Stimulated activated naive CD8-positive, alpha-beta T cell treated with anti-CD3 and anti-CD28 coated beads, Interleukin-15, Interleukin-2, amounts not matched to agents 100 ng/mL and 50 ng/mL, for 24 hours (primary cell): ENCODE measurements around the gene CACNA2D3.

Experiments used
- H3K27ac Mint-ChIP-seq: one replicate; pipeline ENCODE4 v1.8.0; 2021; ENCODE audit warnings: mild to moderate bottlenecking, mixed read lengths
- H3K27me3 Mint-ChIP-seq: one replicate; pipeline ENCODE4 v1.8.0; 2021; ENCODE audit warnings: mixed read lengths
- H3K36me3 Mint-ChIP-seq: one replicate; pipeline ENCODE4 v1.8.0; 2021; ENCODE audit warnings: low read depth, mixed read lengths
- H3K4me1 Mint-ChIP-seq: one replicate; pipeline ENCODE4 v1.8.0; 2021; ENCODE audit warnings: low read depth, mixed read lengths
- H3K4me3 Mint-ChIP-seq: one replicate; pipeline ENCODE4 v1.8.0; 2021; ENCODE audit warnings: mild to moderate bottlenecking, mixed read lengths
- H3K9me3 Mint-ChIP-seq: one replicate; pipeline ENCODE4 v1.8.0; 2021; ENCODE audit warnings: mixed read lengths

CACNA2D3 gene

GRCh38 chr3:54573858-54574257 is 451.5 kb downstream of the CACNA2D3 start:
- Mint-ChIP-seq H3K9me3 (peaks cover 5% of the 10 kb centered on the region), H3K4me3 (no peak overlapping the region), H3K27me3 (no peaks in the 10 kb centered on the region), H3K36me3 (no peaks in the 10 kb centered on the region), H3K4me1 (no peaks in the 10 kb centered on the region), H3K27ac (no peak overlapping the region)

DNA sequence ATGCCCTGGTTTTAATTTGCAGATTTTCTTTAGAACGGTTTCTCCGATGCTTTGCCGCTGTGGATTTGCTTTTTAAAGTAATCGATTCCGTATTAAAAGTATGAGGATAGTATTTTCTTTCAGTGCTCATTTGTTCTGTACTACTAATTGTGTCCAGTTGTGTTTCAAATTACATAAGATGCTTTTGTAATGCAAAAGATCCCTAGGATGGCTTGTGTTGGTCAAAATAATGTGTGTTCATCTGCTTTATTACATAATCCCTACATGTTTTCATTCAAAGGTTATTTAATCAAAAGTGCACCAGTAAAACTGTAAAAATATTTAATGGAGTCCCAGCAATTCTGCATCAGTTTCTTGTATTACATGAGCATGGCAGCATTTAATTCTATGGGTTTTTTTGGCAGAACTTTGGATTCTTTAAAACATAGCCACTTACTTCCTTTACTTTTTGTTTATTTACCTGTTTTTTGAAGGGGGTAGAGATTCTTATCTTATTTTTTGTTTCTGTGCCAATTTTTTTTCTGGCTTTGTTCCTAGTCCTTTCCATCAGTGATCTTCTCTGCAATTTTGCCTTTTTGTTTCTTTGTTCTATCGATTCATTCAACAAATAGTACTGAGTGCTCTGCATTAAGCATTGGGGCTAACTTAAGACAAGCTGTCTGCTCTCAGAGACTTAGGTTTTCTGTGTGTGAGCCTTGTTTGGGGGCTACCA is 452.7 kb downstream of the CACNA2D3 start:
- Mint-ChIP-seq H3K27ac (no peak overlapping the region), H3K4me3 (no peak overlapping the region), H3K4me1 (no peaks in the 10 kb centered on the region), H3K9me3 (peaks cover 5% of the 10 kb centered on the region), H3K27me3 (no peaks in the 10 kb centered on the region), H3K36me3 (no peaks in the 10 kb centered on the region)

DNA sequence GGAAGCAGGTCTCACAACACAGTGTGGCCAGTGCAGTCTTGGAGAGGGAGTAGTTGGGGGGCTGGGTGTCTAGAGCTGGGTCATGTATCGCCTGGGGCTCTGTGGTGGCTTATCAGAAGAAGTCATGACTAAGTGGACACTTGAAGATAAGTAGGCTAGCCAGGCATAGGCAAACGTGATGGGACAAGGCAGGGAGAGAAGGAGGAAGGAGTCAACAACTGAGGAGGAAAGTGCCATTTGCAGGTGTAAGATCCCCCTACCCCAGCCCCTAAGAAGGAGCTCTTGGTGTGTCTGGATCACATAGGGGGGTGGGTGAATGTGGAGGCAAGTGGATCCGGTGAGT is 453.2 kb downstream of the CACNA2D3 start:
- H3K4me1 Mint-ChIP-seq, result no peaks in the 10 kb centered on the region
- peaks cover 5% of the 10 kb centered on the region for H3K9me3 Mint-ChIP-seq
- no peak overlapping the region for H3K4me3 Mint-ChIP-seq
- no peaks in the 10 kb centered on the region for H3K36me3 Mint-ChIP-seq
- no peaks in the 10 kb centered on the region for H3K27me3 Mint-ChIP-seq
- no peak overlapping the region for H3K27ac Mint-ChIP-seq

DNA sequence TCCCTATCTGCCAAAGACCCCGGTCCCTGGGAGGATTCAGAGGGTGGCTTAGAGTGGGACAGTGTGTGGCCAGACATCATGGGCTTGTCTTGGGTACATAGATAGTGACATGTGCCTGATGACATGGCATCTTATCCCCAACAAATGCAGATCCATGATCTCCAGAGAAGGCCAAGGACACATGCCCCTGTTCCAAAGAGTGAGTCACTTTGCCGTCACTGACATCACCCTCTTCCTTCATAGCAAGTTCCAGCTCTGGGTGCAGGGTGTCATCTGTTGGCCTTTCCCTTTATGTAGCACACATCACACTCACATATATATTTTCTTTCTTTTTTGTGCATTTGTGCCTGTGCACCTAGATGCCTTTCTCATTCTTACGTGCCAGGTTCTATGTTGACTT is 455.0 kb downstream of the CACNA2D3 start:
- Mint-ChIP-seq H3K27me3 (no peaks in the 10 kb centered on the region), H3K4me3 (no peak overlapping the region), H3K4me1 (no peaks in the 10 kb centered on the region), H3K9me3 (peaks cover 5% of the 10 kb centered on the region), H3K27ac (no peak overlapping the region), H3K36me3 (no peaks in the 10 kb centered on the region)

GRCh38 chr3:54578417-54578816 is 456.1 kb downstream of the CACNA2D3 start:
- Mint-ChIP-seq H3K9me3 (peaks cover 5% of the 10 kb centered on the region), H3K36me3 (no peaks in the 10 kb centered on the region), H3K27ac (no peak overlapping the region), H3K4me1 (no peaks in the 10 kb centered on the region), H3K4me3 (no peak overlapping the region), H3K27me3 (no peaks in the 10 kb centered on the region)

DNA sequence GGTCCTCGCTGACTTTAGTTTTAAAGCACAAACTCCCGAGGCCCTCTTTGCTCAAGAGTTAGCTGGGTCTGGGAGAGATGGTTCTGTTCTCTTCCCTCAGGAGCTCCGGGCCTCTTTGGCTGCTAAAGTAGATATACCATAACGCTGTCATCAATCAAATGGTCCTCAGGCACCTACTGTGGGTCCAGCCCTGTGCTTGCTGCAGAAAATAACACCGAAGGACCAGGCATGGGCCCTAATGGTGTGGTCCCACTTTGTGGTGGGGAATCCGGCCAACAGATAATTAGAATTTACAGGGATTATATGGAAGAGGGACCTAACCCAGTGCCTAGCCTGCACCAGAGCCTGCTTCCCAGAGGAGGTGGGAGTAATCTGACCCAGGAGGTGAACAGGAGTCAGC is 458.1 kb downstream of the CACNA2D3 start:
- Mint-ChIP-seq H3K4me1 (no peaks in the 10 kb centered on the region), H3K4me3 (no peak overlapping the region), H3K9me3 (peaks cover 9% of the 10 kb centered on the region), H3K27me3 (peaks cover 5% of the 10 kb centered on the region), H3K27ac (no peak overlapping the region), H3K36me3 (no peaks in the 10 kb centered on the region)

DNA sequence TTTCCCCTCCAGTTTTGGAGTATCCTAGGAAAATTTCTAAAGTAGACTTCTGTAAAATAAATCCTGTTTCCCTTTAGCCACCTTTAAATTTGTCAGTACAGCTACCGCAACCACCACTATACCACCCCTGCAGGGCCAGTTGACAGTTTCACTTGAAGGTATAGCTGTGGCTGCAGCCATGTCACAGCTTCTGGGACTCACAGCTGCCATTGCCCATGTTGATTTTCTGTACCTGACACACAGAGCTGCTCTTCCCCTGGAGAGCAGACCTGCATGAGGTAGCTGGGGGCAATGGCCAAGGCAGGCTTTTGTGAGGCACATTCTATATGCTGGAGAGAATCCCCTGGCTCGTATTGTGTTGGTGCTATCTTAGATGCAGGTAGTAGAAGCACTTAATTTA is 460.1 kb downstream of the CACNA2D3 start:
- Mint-ChIP-seq H3K9me3 (peaks cover 9% of the 10 kb centered on the region), H3K27ac (no peak overlapping the region)

DNA sequence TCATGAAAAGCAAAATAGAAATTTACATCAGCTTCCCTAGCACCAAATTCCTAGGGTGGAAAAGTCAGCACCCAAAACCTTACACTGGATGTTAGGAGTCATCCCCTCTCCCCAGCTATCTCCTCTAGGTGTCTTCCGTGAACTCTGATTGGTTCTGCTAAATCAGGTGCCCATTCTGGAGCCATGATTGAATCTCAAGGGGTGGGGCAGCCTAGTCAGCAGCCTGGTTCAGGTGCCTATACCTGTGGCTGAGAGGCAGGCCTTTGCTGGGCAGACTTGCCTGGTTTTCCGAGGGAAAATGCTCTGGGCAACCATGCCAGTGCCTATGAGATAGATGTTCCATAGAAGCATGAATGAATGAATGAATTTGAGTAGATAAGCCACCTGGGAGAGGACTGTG is 468.8 kb downstream of the CACNA2D3 start:
- no peaks in the 10 kb centered on the region for H3K36me3 Mint-ChIP-seq
- H3K9me3 Mint-ChIP-seq, result peaks cover 4% of the 10 kb centered on the region
- no peak overlapping the region for H3K27ac Mint-ChIP-seq
- H3K4me1 Mint-ChIP-seq, result no peaks in the 10 kb centered on the region
- H3K27me3 Mint-ChIP-seq, result no peaks in the 10 kb centered on the region
- no peak overlapping the region for H3K4me3 Mint-ChIP-seq

More for the DNA sequence above, 460.1 kb downstream of the CACNA2D3 start:
- Mint-ChIP-seq H3K36me3 (no peaks in the 10 kb centered on the region), H3K4me3 (no peak overlapping the region), H3K27me3 (peaks cover 5% of the 10 kb centered on the region), H3K4me1 (no peaks in the 10 kb centered on the region)

DNA sequence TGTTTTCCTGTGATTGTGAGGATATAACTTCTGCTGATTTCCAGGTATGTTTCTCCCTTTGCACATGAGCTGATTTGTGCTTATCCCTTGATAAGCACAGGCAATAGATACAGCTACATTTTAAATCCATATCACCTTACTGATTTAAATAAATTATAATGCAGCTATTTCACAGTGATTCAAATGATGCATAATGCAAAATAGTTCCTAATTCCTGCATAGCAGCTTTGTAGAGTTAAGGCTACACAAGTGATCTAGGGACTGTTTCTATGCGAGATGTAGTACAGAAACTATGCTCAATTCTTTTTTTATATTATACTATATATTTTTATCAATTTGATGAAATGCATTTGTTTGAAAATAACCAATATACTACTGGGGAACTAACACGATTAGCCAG is 471.3 kb downstream of the CACNA2D3 start:
- Mint-ChIP-seq H3K27ac (no peak overlapping the region), H3K36me3 (no peaks in the 10 kb centered on the region), H3K4me3 (no peak overlapping the region), H3K27me3 (no peaks in the 10 kb centered on the region), H3K4me1 (no peaks in the 10 kb centered on the region), H3K9me3 (peaks cover 7% of the 10 kb centered on the region)

DNA sequence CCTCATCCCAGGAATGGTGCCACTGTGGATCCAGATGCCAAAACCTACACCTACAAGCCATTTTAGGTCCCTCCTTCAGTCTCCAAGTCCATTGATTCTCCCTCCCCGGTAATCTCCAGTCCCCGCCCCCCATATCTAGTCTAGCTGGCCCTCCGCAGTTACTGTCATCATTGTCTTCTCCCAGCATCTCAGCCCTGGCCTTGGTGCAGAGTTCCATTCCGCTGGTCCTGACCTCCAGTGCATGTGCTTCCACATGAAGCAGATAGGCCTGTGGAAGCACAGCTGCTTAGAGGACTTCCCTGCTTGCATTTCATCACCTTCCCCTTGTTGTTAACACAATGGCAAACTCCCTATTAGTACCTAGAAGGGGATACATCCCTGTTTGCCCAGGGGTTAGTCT is 473.7 kb downstream of the CACNA2D3 start:
- no peaks in the 10 kb centered on the region for H3K36me3 Mint-ChIP-seq
- peaks cover 3% of the 10 kb centered on the region for H3K9me3 Mint-ChIP-seq
- H3K4me3 Mint-ChIP-seq, result no peak overlapping the region
- no peaks in the 10 kb centered on the region for H3K4me1 Mint-ChIP-seq
- H3K27me3 Mint-ChIP-seq, result no peaks in the 10 kb centered on the region
- H3K27ac Mint-ChIP-seq, result no peak overlapping the region

DNA sequence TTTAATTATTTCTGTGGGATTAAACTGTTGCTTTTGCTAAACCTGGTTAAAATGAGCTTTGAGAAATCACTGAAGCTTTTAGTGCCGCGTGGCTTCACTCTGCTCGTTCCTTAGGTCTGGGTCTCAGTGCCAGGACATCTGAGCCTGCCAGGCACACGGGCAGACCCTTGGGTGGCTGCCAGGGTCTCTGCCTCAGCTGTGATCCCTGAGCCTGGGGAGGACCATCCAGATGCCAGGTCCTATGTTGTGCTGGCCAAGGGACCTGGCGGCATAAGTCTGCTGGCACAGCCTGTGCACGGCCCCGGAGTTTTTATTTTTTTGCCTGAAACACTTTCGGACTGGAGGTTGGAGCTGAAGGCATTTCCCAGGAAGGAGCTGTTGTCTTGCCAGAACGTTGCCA is 477.4 kb downstream of the CACNA2D3 start:
- no peaks in the 10 kb centered on the region for H3K36me3 Mint-ChIP-seq
- H3K27ac Mint-ChIP-seq, result no peak overlapping the region
- no peaks in the 10 kb centered on the region for H3K4me1 Mint-ChIP-seq
- no peak overlapping the region for H3K4me3 Mint-ChIP-seq
- no peaks in the 10 kb centered on the region for H3K27me3 Mint-ChIP-seq
- H3K9me3 Mint-ChIP-seq, result peaks cover 3% of the 10 kb centered on the region

GRCh38 chr3:54600441-54601204 is 478.3 kb downstream of the CACNA2D3 start:
- H3K4me3 Mint-ChIP-seq, result no peak overlapping the region
- no peaks in the 10 kb centered on the region for H3K4me1 Mint-ChIP-seq
- no peak overlapping the region for H3K27ac Mint-ChIP-seq
- H3K27me3 Mint-ChIP-seq, result no peaks in the 10 kb centered on the region
- H3K36me3 Mint-ChIP-seq, result no peaks in the 10 kb centered on the region
- peaks cover 3% of the 10 kb centered on the region for H3K9me3 Mint-ChIP-seq

DNA sequence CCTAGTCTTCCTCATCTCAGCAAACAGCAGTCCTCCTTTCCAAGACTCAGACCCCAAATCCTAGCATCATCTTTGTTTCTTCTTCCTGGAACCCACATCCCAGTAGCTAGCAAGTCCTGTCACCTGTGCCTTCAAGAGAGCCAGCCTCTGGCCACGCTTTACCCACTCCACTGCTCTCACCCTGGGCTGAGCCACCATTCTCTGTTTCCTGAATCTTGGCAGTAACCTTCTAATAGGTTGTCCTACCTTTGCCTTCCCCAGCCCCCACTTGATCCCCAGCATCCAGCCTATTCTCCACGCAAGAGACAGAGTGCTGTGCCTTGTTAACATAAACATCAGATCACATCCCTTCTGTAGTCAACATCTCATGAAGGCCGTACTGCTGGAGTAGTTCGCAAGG is 482.1 kb downstream of the CACNA2D3 start:
- H3K4me3 Mint-ChIP-seq, result no peak overlapping the region
- no peak overlapping the region for H3K27ac Mint-ChIP-seq
- H3K36me3 Mint-ChIP-seq, result no peaks in the 10 kb centered on the region
- H3K27me3 Mint-ChIP-seq, result no peaks in the 10 kb centered on the region
- peaks cover 4% of the 10 kb centered on the region for H3K9me3 Mint-ChIP-seq
- no peaks in the 10 kb centered on the region for H3K4me1 Mint-ChIP-seq

GRCh38 chr3:54608041-54608440 is 485.7 kb downstream of the CACNA2D3 start:
- no peaks in the 10 kb centered on the region for H3K27me3 Mint-ChIP-seq
- H3K4me3 Mint-ChIP-seq, result no peak overlapping the region
- H3K9me3 Mint-ChIP-seq, result peaks cover 8% of the 10 kb centered on the region
- H3K27ac Mint-ChIP-seq, result no peak overlapping the region
- no peaks in the 10 kb centered on the region for H3K4me1 Mint-ChIP-seq
- no peaks in the 10 kb centered on the region for H3K36me3 Mint-ChIP-seq

GRCh38 chr3:54619053-54619452 is 496.7 kb downstream of the CACNA2D3 start:
- Mint-ChIP-seq H3K36me3 (no peaks in the 10 kb centered on the region), H3K4me3 (no peak overlapping the region), H3K27me3 (no peaks in the 10 kb centered on the region), H3K9me3 (peaks cover 5% of the 10 kb centered on the region), H3K27ac (no peak overlapping the region), H3K4me1 (no peaks in the 10 kb centered on the region)

DNA sequence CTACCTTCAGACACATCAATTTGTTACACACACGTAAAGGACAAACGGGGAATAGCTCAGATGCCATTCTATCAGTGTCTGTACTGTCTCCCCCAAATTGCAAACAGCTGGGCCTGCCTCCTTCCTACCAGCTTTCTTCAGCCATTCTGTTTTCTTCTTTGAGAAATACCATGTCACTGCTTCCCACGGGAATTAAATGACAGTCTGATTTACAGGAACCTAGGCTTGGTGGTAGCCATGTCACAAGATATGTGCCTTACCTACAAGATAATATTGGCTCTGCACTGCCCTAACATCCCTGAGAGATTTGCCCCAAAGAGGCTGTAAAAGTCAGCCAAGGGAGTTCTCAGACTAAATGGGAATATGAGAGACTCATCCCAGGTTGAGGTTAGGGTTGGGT is 497.2 kb downstream of the CACNA2D3 start:
- H3K9me3 Mint-ChIP-seq, result peaks cover 5% of the 10 kb centered on the region
- H3K27me3 Mint-ChIP-seq, result no peaks in the 10 kb centered on the region
- no peak overlapping the region for H3K27ac Mint-ChIP-seq
- H3K4me3 Mint-ChIP-seq, result no peak overlapping the region
- H3K36me3 Mint-ChIP-seq, result no peaks in the 10 kb centered on the region
- H3K4me1 Mint-ChIP-seq, result no peaks in the 10 kb centered on the region
